ENCODE measurements around the gene ALDH6A1.
A peak's percentile ranks its signal among the peaks of the same experiment; 100 is the strongest.

- TF ChIP-seq EZH2 (IDR thresholded peaks at IDR 0.05; ENCODE audit: low read depth, low read length, severe bottlenecking) (no peak), MAX (IDR thresholded peaks at IDR 0.05) (no peak), CTCF (IDR thresholded peaks at IDR 0.05; ENCODE audit: control extremely low read depth in 1 of 3, insufficient read depth in 1 of 3, low read depth in 1 of 3, low read length in 3 of 3) (no peak), TEAD4 (IDR thresholded peaks at IDR 0.05; ENCODE audit: low read depth, low read length) (no peak), POLR2AphosphoS5 (IDR thresholded peaks at IDR 0.05; ENCODE audit: low read depth, low read length) (peak; percentile 48), POLR2A (IDR thresholded peaks at IDR 0.05; ENCODE audit: control extremely low read depth in 1 of 2, low read depth in 2 of 2, low read length in 2 of 2) (peak; percentile 62 to 75; a peak in 2 of 3 replicates), TBP (IDR thresholded peaks at IDR 0.05; ENCODE audit: low read depth, low read length) (0 out of 2 replicates have a peak, but pooled peaks have one; percentile 11)
Observed at GRCh38 chr14:74085047-74085637, 889 bp upstream of the ALDH6A1 start.
